DND-41 (cell line): Measurements from ENCODE around the gene LRRC32.

Experiments
- ATAC-seq: fragments of 200-7000 bp; cut with Tn5 transposase; 3 replicates; pipeline ENCODE4 v1.9.1; 2021; ENCODE audit warnings: low read depth; ENCODE audit not compliant: insufficient read depth
- DNase-seq: peaks from one replicate; pipeline ENCODE4 v3.0.0-alpha.2; 2020
- H2AFZ ChIP-seq: 2 replicates; pipeline ENCODE4 v1.6.0; 2012; ENCODE audit warnings: low read depth, low read length
- H3K27ac ChIP-seq: 2 replicates; pipeline ENCODE4 v1.5.1; 2012; ENCODE audit warnings: low read length, inconsistent platforms
- H3K27me3 ChIP-seq: fragments of 200-600 bp; sonication (generic); 2 replicates; pipeline ENCODE4 v1.6.0; 2012; ENCODE audit warnings: low read length, mild to moderate bottlenecking, inconsistent platforms; ENCODE audit not compliant: insufficient read depth, poor library complexity
- H3K36me3 ChIP-seq: 2 replicates; pipeline ENCODE4 v1.5.1; 2012; ENCODE audit warnings: low read length, inconsistent platforms; ENCODE audit not compliant: insufficient read depth
- H3K4me1 ChIP-seq: 2 replicates; pipeline ENCODE4 v1.5.1; 2012; ENCODE audit warnings: mild to moderate bottlenecking, low read length; ENCODE audit not compliant: insufficient read depth
- H3K4me2 ChIP-seq: 2 replicates; pipeline ENCODE4 v1.6.0; 2012; ENCODE audit warnings: mild to moderate bottlenecking, moderate library complexity, low read length, inconsistent platforms; ENCODE audit not compliant: insufficient read depth
- H3K4me3 ChIP-seq, 2 experiments: fragments of 200-600 bp in 1 of 2; shearing (Covaris generic) in 1 of 2; 2 replicates each; pipeline ENCODE4 v1.5.1; 2012 to 2016; ENCODE audit warnings: inconsistent platforms in 2 of 2, low read length in 2 of 2, mild to moderate bottlenecking in 2 of 2, low read depth in 1 of 2, moderate library complexity in 1 of 2
- H3K79me2 ChIP-seq: 2 replicates; pipeline ENCODE4 v1.6.0; 2012; ENCODE audit warnings: low read length, inconsistent platforms; ENCODE audit not compliant: insufficient read depth
- H3K9ac ChIP-seq: 2 replicates; pipeline ENCODE4 v1.6.0; 2012; ENCODE audit warnings: low read depth, mild to moderate bottlenecking, inconsistent platforms, low read length, moderate library complexity
- H3K9me3 ChIP-seq: 2 replicates; pipeline ENCODE4 v1.5.1; 2012; ENCODE audit warnings: low read length, moderate library complexity, mild to moderate bottlenecking, inconsistent platforms; ENCODE audit not compliant: insufficient read depth, severe bottlenecking
- H4K20me1 ChIP-seq: 2 replicates; pipeline ENCODE4 v1.6.0; 2012; ENCODE audit warnings: low read length; ENCODE audit not compliant: insufficient read depth
- EZH2 ChIP-seq: IDR thresholded peaks from 3 replicates; pipeline ENCODE4 v1.6.1; 2012; ENCODE audit warnings: borderline replicate concordance, low read depth, mild to moderate bottlenecking, moderate library complexity, low read length, inconsistent platforms; ENCODE audit not compliant: severe bottlenecking
- TF ChIP-seq, protein P1 (sequence below): IDR thresholded peaks from 2 replicates; pipeline ENCODE4 v1.5.1; 2012; ENCODE audit warnings: borderline replicate concordance, low read length, moderate library complexity, mild to moderate bottlenecking; ENCODE audit not compliant: poor library complexity, severe bottlenecking; ENCODE audit errors: extremely low read depth

The LRRC32 gene

DNA sequence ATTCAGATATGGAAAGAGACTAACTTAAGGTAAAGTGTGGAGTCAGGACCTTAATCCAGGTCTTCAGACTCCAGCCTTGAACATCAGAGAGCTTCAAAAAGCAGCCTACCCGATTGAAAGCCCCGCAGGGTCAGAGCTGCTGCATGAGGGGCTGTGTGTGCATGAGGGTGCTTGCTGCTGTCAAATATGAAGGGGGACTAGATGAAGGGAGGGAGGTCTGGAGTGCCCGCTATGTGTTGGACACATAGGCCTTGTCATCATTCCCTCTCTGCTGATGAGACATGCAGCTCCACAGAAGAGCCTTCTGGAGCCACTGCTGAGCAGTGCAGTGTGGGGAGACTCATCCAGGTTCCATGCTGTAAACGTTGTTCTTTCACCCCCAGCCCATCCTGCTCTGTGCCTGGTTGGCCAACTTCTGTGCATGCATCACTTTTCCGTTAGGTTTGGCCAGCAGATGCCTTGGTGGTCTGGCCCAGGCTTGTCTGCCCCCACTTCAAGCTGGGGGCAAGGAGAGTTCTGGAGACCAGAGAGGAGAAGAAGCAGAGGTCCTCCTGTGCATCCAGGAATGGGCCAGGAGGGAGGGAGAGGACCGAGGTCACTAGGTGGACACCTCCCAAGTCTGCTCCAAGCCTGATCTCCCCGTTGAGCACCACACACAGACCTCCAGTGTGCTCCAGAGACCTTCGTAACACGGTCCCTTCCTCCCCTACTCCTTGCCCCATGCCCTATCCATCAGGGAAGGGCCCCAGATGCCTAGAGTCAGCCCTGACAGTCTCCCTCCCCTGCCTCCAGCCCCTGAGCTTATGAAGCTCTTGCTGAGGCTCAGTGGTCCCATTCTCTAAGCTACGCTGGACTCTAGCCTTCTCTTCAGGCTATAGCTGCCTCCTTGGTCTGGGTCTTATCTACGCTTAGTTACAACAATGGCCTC is 32.0 kb downstream of the LRRC32 start:
- no peak for ATAC-seq
- H3K79me2 ChIP-seq = no peaks in the 10 kb centered on the region

GRCh38 chr11:76637491-76638269 is 32.9 kb downstream of the LRRC32 start:
- Histone ChIP-seq H3K4me2 (no peak overlapping the region), H3K9me3 (no peaks in the 10 kb centered on the region), H3K4me3 (no peak overlapping the region), H3K27ac (no peak overlapping the region), H2AFZ (no peak overlapping the region), H3K9ac (no peak overlapping the region), H3K27me3 (peaks cover 28% of the 10 kb centered on the region), H3K4me1 (no peaks in the 10 kb centered on the region), H4K20me1 (peaks cover 3% of the 10 kb centered on the region; the same call in 1 of the 2 replicates), H3K79me2 (no peaks in the 10 kb centered on the region), H3K36me3 (no peaks in the 10 kb centered on the region)
- TF ChIP-seq EZH2 = no peak
- TF ChIP-seq, protein P1, sequence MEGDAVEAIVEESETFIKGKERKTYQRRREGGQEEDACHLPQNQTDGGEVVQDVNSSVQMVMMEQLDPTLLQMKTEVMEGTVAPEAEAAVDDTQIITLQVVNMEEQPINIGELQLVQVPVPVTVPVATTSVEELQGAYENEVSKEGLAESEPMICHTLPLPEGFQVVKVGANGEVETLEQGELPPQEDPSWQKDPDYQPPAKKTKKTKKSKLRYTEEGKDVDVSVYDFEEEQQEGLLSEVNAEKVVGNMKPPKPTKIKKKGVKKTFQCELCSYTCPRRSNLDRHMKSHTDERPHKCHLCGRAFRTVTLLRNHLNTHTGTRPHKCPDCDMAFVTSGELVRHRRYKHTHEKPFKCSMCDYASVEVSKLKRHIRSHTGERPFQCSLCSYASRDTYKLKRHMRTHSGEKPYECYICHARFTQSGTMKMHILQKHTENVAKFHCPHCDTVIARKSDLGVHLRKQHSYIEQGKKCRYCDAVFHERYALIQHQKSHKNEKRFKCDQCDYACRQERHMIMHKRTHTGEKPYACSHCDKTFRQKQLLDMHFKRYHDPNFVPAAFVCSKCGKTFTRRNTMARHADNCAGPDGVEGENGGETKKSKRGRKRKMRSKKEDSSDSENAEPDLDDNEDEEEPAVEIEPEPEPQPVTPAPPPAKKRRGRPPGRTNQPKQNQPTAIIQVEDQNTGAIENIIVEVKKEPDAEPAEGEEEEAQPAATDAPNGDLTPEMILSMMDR = no peak
- no peak for DNase-seq
- ATAC-seq = no peak

More for the DNA sequence above, 32.0 kb downstream of the LRRC32 start:
- DNase-seq = no peak
- H2AFZ ChIP-seq = no peak overlapping the region
- no peaks in the 10 kb centered on the region for H3K9me3 ChIP-seq
- no peaks in the 10 kb centered on the region for H3K4me1 ChIP-seq
- no peak overlapping the region for H3K9ac ChIP-seq
- TF ChIP-seq, protein P1 = no peak
- no peak for TF ChIP-seq EZH2
- peaks cover 31% of the 10 kb centered on the region for H3K27me3 ChIP-seq
- no peaks in the 10 kb centered on the region for H3K36me3 ChIP-seq
- H3K27ac ChIP-seq = no peak overlapping the region
- H3K4me2 ChIP-seq = no peak overlapping the region
- H3K4me3 ChIP-seq = no peak overlapping the region
- H4K20me1 ChIP-seq = peaks cover 3% of the 10 kb centered on the region; the same call in 1 of the 2 replicates

DNA sequence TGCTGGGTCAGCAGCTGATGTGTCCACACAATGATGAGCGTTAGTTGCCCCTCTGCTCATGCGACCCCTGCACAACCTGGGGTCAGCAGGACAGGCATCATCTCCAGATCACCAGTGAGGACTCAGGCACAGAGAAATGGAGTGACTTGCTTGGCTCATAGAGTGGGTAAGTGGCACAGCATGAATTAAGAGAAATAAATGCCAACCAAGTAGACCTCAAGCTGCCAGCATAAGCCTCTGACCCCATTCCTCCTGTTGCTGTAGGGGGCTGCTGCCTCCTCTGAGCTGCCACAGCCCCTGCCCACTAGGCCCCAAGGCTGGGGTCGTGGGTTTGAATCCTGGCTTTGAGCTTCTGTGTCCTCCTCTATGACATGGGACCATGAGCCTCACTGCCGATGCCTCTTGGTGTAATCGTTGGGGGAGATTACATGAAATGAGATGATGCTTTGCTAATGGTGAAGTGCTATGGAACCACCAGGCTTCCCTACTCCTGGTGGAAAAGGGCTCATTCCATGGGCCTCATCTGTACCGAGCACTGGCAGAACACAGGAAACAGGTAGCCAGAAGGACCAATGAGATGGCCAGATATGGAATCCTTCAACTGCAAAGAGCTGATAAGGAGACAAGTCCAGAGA is 33.6 kb downstream of the LRRC32 start:
- no peak overlapping the region for H2AFZ ChIP-seq
- H3K4me2 ChIP-seq = no peak overlapping the region
- no peaks in the 10 kb centered on the region for H3K79me2 ChIP-seq
- no peak overlapping the region for H3K27ac ChIP-seq
- no peaks in the 10 kb centered on the region for H3K9me3 ChIP-seq
- H3K27me3 ChIP-seq = peaks cover 26% of the 10 kb centered on the region
- no peak overlapping the region for H3K4me3 ChIP-seq
- TF ChIP-seq, protein P1 = no peak
- no peak for TF ChIP-seq EZH2
- H3K4me1 ChIP-seq = no peaks in the 10 kb centered on the region
- ATAC-seq (no peak), DNase-seq (no peak)
- H4K20me1 ChIP-seq = peaks cover 3% of the 10 kb centered on the region; the same call in 1 of the 2 replicates
- H3K9ac ChIP-seq = no peak overlapping the region
- H3K36me3 ChIP-seq = no peaks in the 10 kb centered on the region
